Adipocyte (in vitro differentiated cells): ENCODE results near the gene BUD31.

Experiments used
- DNase-seq: peaks from one replicate; pipeline ENCODE4 v3.0.0-alpha.2; 2015; ENCODE audit warnings: low read depth
- H3K27me3 ChIP-seq: replicated peaks from 2 replicates; pipeline ENCODE4 v1.7.0; 2013; ENCODE audit warnings: mild to moderate bottlenecking, low read length, moderate library complexity; ENCODE audit not compliant: control insufficient read depth, insufficient read depth
- H3K36me3 ChIP-seq: 2 replicates; pipeline ENCODE4 v1.7.0; 2013; ENCODE audit warnings: low read length, mild to moderate bottlenecking, moderate library complexity; ENCODE audit not compliant: control insufficient read depth, insufficient read depth, severe bottlenecking
- H3K4me1 ChIP-seq: 2 replicates; pipeline ENCODE4 v1.7.0; 2013; ENCODE audit warnings: mild to moderate bottlenecking, low read length, moderate library complexity; ENCODE audit not compliant: control insufficient read depth, insufficient read depth
- H3K4me3 ChIP-seq: 2 replicates; pipeline ENCODE4 v1.7.0; 2013; ENCODE audit warnings: mild to moderate bottlenecking, low read length, moderate library complexity
- H3K9ac ChIP-seq: 2 replicates; pipeline ENCODE4 v1.7.0; 2013; ENCODE audit warnings: mild to moderate bottlenecking, low read length, moderate library complexity
- H3K9me3 ChIP-seq: 2 replicates; pipeline ENCODE4 v1.7.0; 2013; ENCODE audit warnings: mild to moderate bottlenecking, low read length, moderate library complexity; ENCODE audit not compliant: control insufficient read depth

BUD31 gene

DNA sequence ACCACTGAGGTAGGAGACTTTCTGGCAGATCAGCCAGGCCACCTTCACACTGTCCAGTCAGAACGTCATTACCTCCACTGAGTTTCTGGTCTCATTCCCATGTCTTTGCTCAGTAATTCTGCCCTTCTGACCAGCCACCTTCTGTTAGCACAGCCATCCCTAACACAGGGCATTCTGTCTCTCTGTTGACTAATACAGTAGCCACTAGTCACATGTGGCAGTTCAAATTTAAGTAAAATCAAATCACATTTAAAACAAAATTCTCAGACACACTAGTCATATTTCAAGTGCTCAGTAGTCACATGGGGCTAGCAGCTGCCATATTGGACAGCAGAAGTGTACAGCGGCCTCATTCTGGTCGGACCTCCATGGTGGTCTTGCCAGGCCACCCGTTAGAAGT, 37.3 kb downstream of the BUD31 start:
- H3K9me3 ChIP-seq = no peaks in the 10 kb centered on the region
- H3K9ac ChIP-seq = no peak overlapping the region
- DNase-seq = no peak
- H3K4me3 ChIP-seq = no peak overlapping the region
- H3K36me3 ChIP-seq = peaks cover 64% of the 10 kb centered on the region
- peaks cover 18% of the 10 kb centered on the region for H3K4me1 ChIP-seq
- no peaks in the 10 kb centered on the region for H3K27me3 ChIP-seq

DNA sequence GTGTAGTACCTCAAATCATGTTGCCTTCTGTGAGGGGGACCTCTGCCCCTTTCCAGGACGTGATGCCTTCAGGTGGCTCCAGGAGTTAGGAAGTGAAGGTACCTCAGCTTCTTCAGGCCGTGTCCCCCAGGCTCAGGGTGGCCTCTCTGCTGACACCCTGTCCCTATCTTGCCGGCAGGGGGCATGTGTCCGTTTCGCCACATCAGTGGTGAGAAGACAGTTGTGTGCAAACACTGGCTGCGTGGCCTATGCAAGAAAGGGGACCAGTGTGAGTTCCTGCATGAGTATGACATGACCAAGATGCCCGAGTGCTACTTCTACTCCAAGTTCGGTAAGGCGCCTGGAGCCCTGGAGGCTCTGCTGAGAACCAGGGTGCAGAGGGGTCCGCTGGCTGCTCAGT, 39.2 kb downstream of the BUD31 start:
- Histone ChIP-seq H3K27me3 (no peaks in the 10 kb centered on the region), H3K36me3 (peaks cover 81% of the 10 kb centered on the region)
- no peak for DNase-seq

DNA sequence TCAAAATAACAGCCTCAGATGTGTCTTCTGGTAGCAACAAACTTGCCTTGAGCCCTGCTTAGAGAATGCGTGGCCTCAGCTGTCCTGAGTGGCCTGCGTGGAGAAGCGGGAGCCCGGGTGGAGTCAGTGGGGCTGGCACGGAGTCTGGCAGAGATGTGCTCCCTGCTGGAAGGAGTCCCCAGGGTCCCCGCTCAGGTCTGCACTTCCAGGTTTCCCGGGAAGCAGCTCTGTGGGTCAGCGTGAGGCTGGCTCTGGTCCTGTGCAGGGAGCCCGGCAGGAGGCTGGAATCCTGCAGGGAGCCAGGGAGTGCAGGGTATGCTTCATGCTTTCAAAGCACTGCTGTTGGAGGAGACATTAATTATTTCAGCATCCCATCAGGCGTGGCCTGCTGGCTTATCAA, 40.1 kb downstream of the BUD31 start:
- Histone ChIP-seq H3K36me3 (peaks cover 85% of the 10 kb centered on the region), H3K4me1 (peaks cover 2% of the 10 kb centered on the region), H3K9ac (no peak overlapping the region), H3K27me3 (no peaks in the 10 kb centered on the region), H3K9me3 (no peaks in the 10 kb centered on the region), H3K4me3 (no peak overlapping the region)
- no peak for DNase-seq

More for the DNA sequence above, 39.2 kb downstream of the BUD31 start:
- Histone ChIP-seq H3K9ac (no peak overlapping the region), H3K9me3 (no peaks in the 10 kb centered on the region), H3K4me3 (no peak overlapping the region), H3K4me1 (peaks cover 3% of the 10 kb centered on the region)

DNA sequence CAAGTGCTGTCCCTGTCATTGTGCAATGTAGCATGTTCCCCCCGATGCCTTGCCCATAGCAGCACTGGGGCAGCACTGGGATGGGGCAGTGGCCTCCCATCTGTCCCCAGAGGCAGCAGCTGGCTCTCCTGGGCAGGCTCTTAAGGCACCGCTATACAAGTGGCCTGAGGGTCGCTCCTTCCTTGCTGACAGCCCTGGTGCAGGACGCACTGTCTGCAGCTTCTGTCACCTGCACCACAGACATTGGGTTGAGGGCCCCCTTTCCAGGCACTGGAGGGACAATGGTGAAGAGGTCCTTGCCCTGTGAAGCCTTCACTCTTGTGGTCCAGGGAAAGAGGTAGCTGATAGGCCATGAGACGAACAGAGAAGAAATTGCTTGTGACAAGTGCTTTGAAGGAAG, 40.6 kb downstream of the BUD31 start:
- peaks cover 2% of the 10 kb centered on the region for H3K4me1 ChIP-seq
- peaks cover 88% of the 10 kb centered on the region for H3K36me3 ChIP-seq
- no peak overlapping the region for H3K4me3 ChIP-seq
- no peaks in the 10 kb centered on the region for H3K9me3 ChIP-seq
- no peaks in the 10 kb centered on the region for H3K27me3 ChIP-seq
- no peak overlapping the region for H3K9ac ChIP-seq
- DNase-seq = no peak

DNA sequence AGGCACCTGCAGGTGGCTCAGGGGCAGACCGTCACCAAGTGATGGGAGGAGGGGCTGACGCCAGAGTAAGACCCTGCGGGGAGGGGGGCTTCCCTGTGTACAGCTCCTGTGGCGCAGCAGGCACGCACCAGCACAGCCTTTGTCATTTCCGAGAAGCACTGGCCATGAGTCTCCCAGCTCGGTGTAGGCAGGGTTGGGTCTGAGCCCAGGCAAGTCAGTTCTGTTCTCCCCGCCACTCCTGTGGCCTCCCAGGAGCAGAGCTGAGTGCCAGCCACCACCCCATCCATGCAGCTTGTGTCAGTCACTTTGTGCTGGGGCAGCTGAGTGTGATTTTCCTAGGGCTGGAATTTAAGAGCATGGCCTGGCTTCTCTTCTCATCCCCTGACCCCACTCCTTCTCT, 43.2 kb downstream of the BUD31 start:
- H3K27me3 ChIP-seq = no peaks in the 10 kb centered on the region
- H3K36me3 ChIP-seq = peaks cover 91% of the 10 kb centered on the region
- no peak for DNase-seq
- no peaks in the 10 kb centered on the region for H3K9me3 ChIP-seq
- no peak overlapping the region for H3K4me3 ChIP-seq
- H3K9ac ChIP-seq = no peak overlapping the region
- no peaks in the 10 kb centered on the region for H3K4me1 ChIP-seq

DNA sequence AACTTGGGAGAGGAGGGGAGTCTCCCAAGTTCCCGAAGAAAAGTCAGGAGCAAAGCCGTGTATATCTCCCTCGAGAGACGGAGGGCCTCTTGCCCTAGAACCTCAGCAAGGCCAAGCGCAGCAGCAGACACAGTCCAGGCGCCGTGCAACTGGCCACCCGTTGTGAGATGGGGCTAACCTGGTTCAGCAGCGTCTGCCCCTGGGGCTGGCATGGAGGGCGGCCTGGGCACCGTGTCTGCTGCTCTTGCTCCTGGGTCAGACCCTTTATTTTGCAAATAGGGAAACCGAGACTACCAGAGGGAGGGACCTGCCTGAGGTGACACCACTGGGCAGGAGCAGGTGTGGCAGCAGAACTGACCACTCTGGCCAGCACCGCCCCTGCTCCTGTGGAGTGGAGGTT, 43.8 kb downstream of the BUD31 start:
- no peak overlapping the region for H3K4me3 ChIP-seq
- H3K9ac ChIP-seq = no peak overlapping the region
- H3K27me3 ChIP-seq = no peaks in the 10 kb centered on the region
- DNase-seq = no peak
- no peaks in the 10 kb centered on the region for H3K9me3 ChIP-seq
- H3K4me1 ChIP-seq = no peaks in the 10 kb centered on the region
- peaks cover 95% of the 10 kb centered on the region for H3K36me3 ChIP-seq

DNA sequence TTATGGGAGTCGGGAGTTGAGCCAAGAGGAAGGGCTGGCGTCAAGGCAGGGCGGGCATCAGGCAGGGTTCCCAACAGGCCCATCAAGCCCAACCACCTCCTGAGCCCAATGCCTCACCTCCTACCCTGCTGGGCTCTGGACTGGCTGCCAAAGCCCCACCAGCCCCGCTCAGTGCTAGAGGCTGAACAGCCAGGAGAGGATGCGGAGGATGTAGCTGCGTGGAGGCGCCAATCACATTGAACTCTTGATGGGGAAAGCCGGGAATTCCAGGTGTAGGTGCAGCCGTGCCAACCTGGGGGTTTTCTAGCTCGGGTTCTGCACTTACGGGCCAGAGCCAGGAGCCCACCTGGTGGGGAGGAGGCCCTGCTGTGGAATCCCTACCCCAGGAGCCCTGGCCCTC, 44.3 kb downstream of the BUD31 start:
- H3K4me1 ChIP-seq = no peaks in the 10 kb centered on the region
- H3K9me3 ChIP-seq = no peaks in the 10 kb centered on the region
- H3K36me3 ChIP-seq = peaks cover 95% of the 10 kb centered on the region
- H3K4me3 ChIP-seq = no peak overlapping the region
- no peaks in the 10 kb centered on the region for H3K27me3 ChIP-seq
- DNase-seq = no peak
- H3K9ac ChIP-seq = no peak overlapping the region

DNA sequence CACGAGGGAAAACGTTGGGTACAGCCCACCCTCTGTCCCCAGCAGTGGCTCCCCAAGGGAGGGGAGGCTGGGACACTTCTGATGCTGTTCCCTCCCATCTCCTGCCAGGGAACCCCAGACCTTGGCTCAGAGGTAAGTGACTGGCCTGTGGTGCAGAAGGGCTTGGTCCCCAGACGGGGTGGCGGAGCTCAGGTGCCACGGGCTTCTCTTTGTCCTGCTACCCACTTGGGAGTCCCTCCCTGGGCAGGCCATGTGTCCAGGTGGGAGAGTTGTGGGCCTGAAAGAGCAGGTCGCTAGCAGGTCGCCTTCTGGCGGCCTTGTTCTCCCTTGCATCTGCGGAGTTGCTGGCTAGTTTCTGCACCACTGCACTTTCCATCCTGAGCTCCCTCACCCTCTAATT, 47.1 kb downstream of the BUD31 start:
- H3K4me3 ChIP-seq = no peak overlapping the region
- H3K9me3 ChIP-seq = no peaks in the 10 kb centered on the region
- no peaks in the 10 kb centered on the region for H3K27me3 ChIP-seq
- no peak for DNase-seq
- H3K4me1 ChIP-seq = peaks cover 3% of the 10 kb centered on the region
- peaks cover 88% of the 10 kb centered on the region for H3K36me3 ChIP-seq
- H3K9ac ChIP-seq = no peak overlapping the region

DNA sequence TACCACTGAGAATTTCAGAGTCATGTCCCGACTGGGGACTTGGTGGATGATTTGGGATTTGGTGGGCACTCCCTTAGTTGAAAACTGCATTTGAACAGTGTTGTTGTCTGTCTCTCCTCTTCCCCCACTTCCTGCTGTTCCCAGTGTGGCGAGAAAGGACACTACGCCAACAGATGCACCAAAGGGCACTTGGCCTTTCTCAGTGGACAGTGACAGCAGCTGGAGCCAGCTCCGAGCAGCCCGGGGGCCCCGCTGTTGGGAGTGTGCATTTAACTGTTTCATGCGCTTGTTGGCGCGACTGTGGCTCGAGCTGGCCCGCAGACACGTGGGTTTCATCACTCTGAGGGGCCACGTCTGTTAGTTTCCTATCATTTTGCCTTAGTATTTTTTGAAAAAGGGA, 47.5 kb downstream of the BUD31 start:
- H3K9me3 ChIP-seq = no peaks in the 10 kb centered on the region
- H3K36me3 ChIP-seq = peaks cover 85% of the 10 kb centered on the region
- peaks cover 3% of the 10 kb centered on the region for H3K4me1 ChIP-seq
- no peaks in the 10 kb centered on the region for H3K27me3 ChIP-seq
- no peak for DNase-seq
- H3K4me3 ChIP-seq = no peak overlapping the region
- no peak overlapping the region for H3K9ac ChIP-seq

DNA sequence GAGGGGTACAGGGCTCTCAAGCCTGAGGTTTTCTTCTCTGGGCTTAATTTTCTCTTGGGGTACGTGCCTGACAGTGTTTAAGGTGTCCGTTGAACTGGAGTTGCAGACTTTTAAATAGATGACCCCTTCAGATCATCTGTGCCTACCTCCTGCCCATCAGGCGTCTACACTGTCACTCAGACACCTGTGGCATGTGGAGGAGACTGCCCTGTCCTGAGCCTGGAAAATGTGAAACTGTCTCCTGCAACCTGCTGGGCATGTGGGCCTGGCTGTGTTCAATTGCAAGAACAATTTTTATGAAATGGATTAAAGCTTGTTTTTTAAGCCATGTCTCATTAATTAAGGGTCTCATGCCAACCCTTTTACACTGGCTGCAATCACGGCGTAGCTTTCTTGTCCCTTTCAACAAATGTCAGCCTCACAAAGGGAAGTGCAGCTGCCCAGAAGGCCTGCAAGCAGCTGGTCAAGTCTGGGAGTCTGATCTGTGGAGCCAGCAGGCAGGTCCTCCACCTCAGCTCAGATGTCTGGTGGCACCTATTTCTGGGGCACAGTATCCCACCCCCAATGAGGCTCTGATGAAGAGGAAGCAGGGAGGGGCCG, 48.4 kb downstream of the BUD31 start:
- Histone ChIP-seq H3K36me3 (peaks cover 77% of the 10 kb centered on the region), H3K4me1 (peaks cover 3% of the 10 kb centered on the region), H3K9me3 (no peaks in the 10 kb centered on the region), H3K4me3 (no peak overlapping the region), H3K9ac (no peak overlapping the region), H3K27me3 (no peaks in the 10 kb centered on the region)
- no peak for DNase-seq

DNA sequence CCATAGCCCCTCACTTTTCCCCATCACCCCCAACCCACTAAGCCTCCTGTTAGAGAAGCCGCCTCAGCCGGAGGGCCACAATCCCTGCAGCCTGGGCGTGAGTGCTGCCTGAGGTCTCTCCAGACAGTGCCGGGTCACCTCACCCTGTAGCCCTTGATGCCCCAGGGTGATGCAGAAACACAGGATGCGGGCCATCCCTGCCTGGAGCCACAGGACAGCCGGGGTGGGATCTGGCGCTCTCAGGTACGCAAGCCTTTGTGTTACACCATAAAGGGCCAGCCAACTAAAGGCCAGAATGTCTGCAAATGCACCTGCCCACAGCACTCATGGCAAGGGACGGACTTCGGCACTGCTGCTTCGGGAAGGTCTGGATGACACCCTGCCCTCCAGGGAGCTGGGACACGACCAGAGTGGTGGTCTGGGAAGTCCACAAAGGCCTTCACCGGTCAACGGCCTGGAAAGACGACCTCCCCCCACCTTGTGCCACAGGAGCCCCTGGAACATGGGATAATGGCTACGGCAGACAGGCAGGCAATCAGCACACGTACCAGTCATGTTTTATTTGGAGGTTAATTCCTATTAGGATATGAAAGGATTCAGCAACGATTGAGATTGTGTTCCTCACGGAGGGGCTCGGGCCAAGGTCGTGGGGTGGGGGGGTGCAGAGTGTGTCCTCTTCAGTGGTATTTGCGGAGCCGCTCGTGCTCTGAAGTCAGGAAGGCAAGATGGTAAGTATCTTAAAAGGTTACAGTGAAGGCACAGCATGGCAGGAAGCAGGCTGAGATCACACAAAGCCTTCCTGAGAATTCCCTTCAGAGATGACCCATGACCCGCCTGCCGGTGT, 49.1 kb downstream of the BUD31 start:
- H3K9me3 ChIP-seq = no peaks in the 10 kb centered on the region
- H3K9ac ChIP-seq = no peak overlapping the region
- peaks cover 70% of the 10 kb centered on the region for H3K36me3 ChIP-seq
- no peak for DNase-seq
- H3K4me3 ChIP-seq = no peak overlapping the region
- H3K4me1 ChIP-seq = peaks cover 3% of the 10 kb centered on the region
- no peaks in the 10 kb centered on the region for H3K27me3 ChIP-seq
